HPDE6-E6E7 (cell line): ENCODE data around the gene RFX4.
"Not testable (repeated sequence)": the region's sequence is repeated elsewhere in the genome, so short reads cannot be mapped to it uniquely, and the experiment has no call there.

Source experiments
- DNase-seq: peaks from one replicate; pipeline ENCODE4 v3.0.0; 2011; ENCODE audit warnings: missing footprints; ENCODE audit errors: extremely low spot score

The RFX4 gene

DNA sequence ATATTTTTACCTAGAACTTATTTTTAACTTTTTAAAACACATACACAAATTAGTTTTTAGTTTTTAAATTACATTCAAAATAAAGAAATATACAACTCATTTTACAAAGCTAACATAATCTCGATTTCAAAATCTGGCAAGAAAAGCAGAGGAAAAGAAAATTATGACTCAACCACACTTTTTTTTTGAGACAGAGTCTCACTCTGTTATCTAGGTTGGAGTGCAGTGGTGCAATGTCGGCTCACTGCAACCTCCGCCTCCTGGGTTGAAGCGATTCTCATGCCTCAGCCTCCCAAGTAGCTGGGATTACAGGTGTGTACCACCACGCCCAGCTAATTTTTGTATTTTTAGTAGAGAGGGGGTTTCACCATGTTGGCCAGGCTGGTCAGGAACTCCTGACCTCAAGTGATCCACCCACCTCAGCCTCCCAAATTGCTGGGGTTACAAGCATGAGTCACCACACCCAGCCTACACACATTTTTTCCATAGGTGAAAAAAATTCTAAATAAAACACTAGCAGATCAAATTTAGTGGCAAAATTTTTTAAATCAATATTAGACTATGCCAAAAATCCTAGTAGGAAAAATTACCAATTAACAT, 143.9 kb downstream of the RFX4 start:
- DNase-seq: not testable (repeated sequence)

GRCh38 chr12:106729611-106730010, 146.8 kb downstream of the RFX4 start:
- no peak for DNase-seq

DNA sequence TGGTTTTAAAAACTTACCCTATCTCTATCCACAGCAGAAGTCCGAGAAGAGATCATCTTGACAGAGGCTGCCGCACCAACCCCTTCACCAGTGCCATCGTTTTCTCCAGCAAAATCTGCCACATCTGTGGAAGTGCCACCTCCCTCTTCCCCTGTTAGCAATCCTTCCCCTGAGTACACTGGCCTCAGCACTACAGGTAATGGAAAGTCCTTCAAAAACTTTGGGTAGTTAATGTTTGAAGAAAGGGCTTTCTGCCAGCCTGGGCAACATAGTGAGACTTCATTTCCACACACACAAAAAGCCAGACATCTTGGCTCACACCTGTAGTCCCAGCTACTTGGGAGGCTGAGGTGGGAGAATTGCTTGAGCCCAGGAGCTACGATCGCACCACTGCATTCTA, 150.1 kb downstream of the RFX4 start:
- no peak for DNase-seq

DNA sequence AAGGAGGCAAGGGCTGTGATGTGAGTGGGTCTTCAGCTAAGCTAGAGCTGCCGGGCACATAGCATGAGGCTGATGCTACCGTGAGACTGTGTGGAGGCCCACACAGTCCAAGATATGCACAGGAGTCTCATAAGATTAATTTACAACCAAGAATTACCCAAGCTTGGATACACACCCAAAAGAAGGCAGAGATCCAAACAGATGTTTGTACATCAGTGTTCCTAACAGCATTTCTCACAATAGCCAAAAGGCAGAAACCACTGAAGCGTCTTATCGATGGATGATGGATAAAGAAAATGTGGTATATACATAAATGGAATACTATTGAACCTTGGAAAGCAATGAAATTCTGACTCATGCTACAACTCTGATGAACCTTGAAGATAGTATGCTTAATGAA, 150.9 kb downstream of the RFX4 start:
- no peak for DNase-seq

DNA sequence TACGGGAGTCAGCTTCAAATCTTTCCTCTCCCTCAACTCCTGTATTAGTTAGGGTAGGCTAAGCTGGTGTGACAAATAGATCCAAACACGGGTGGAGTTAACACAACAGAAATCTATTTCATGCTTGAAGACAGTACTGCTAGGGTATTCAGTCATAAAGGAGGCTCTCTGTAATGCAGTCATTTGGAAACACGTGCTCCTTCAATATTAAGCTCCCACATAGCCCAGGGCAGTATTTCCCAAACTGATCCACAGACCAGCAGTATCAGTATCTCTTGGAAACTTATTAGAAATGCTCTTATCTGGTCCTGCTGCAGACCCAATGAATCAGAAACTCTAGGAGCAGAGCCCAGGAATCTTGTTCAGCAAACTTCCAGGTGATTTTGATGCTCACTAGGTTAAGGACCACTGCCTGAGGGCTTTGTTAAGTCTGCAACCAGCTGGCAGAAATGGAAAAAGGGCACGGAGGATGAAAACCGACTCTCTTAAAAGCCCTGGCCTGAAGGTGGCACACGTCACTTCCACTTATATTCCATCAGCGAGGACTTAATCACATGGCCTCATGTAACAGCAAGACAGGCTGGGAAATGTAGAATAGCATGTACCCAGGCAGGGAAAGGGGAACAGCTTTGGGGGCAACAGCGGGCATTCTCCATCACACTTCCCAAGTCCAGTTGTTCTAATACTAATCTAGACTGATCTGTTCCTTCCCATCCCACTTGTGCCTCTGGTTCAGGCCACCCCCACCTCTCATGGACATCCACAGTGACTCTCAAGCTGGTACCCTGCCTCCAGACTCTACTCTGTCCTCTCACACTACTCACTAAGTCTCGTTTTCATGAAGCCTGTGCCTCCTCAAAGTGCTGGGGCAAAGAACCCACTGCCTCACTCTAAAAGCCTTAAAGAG, 153.5 kb downstream of the RFX4 start:
- DNase-seq: no peak

DNA sequence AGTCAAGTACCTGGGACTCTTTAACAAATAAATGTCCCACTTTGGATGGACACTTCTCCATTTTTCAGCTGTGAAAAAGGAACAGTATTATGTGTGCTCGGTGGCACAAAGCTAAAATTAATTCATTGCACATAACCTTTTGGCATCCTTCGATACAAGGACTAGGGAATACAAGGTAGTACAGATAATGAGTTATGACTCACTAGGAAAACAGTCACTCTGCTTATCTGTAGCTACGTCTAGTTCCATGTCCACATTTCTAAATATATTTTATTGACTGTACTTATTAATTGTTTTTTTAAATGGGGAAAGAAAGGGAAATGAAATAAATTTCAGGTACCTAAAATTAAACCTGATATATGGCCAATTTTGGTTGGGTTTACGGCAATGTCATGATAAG, 156.5 kb downstream of the RFX4 start:
- DNase-seq: no peak

DNA sequence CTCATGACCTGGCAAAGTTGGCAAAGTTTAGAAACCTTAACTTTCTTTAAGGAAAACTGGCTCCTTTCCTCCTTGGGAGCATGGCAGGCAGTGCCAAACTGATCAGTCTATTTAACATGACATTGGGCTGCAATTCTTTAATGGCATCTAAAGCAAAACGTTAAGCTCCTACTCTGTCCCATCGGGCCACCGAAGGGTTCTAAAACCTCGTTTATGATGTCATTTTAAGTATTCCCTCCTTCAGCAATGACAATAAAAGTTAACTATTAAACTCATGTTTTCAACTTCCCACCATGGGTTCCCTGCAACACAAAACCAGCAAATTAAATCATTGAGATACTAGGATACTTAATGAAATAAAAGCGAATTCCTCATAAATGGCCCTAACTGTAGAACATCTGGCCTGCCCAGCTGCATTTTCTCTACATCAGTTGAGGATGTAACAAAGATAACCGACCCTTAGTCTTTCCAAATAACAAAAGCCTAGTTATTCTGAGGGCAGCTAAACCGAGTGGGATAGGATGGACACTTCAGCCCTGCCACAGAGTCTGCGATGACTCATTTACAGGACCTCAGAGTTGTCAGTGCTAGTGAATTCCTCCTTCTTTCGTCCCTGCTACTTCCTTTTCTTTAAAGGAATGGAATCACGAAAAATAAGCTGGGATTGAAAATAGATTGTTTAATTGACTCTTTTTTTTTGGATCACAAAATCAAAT, 157.2 kb downstream of the RFX4 start:
- no peak for DNase-seq

DNA sequence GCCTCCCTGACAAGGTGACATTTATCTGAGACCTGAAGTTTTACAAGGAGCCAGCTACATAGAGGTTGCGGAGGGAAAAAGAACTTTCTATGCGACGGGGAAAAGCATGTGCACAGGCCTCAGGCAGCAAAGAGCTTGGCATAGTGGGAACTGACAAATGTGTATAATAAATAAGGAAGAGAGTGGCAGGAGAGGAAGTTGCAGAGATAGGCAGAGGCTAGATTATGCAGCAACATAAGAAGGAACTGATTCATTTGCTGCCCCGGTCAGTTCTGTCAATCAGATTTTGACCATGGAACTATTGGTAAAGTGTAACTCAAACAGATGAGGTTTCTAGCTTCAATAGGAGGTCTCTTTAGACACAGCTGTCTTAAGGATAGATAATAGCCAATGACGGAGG, 158.0 kb downstream of the RFX4 start:
- DNase-seq: no peak

GRCh38 chr12:106741247-106741646, 158.4 kb downstream of the RFX4 start:
- DNase-seq: no peak

DNA sequence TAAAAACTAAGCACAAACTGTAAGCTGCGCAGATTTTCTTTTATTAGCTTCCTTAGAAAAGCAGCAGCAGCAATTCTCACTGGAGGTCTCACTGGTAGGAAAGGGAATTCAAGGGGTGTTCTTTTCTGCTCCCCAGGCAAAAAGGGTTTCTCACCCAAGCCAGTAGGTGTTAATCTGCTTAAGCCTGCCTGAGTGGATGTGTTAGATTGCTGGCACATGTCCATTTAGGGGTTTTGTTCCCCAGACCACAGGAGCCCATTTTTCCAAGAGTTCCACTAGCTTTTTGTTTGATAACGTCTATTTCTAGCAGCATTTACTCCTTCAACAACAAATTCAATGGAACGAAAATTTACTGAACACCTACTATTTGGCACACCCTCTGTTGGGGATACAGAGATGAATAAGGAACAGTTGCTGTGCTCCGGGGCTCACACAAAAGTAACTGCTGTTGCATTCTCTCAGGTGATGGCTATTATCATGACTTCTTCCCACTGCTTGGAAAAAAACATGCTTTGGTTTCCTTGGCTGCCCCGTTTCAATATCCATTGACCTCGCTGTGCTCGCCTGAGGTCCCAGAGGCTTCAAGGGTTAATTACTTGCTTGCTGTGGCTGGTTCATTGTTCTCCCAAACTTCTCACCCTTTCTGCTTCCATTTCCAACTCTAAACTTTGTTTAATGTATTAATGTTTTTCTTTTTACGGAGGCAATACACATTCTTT, 160.6 kb downstream of the RFX4 start:
- no peak for DNase-seq

DNA sequence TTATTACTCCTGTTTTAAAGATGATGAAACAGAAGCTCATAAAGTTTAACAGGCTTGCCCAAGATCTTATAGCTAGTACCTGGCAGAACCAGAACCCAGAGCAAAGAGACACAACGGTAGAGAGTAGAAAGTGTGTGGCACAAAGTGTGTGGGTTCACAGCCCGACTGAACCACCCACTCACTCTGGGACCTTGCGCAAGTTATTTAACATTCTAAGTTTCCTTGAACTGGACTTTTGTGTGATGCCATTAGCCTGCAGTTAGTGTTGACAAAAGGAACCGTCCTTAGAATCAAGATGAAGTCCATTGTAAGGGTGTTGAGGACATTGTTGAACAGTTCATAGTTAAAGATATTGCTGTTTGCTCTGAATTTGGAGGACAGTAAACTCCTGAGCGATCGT, 161.8 kb downstream of the RFX4 start:
- no peak for DNase-seq

- DNase-seq: no peak
These were observed 162.5 kb downstream of the RFX4 start for GRCh38 chr12:106745181-106745745.

DNA sequence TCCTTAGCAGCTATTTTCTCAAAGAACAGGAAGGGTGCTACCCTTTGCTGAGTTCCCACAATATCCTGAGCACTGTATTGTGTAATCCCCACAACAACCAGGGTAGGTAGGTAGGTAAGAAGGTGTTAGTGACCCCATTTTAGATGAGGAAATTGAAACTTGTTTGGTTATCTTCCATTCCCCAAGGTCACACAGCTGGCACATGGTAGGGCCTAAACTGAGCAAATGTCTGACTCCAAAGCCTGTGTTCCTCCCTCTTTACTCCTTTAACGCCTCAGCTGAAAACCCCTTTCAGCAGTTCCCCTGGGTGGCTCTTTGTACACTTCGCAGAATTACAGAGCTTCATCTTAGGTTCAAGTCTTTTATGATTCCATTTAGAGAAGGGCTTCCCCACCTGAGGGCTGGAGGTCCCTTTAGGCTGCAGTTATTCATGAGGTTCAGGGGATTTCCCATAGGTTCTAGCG, 165.2 kb downstream of the RFX4 start:
- no peak for DNase-seq

GRCh38 chr12:106750524-106750923, 167.7 kb downstream of the RFX4 start:
- DNase-seq: no peak

- DNase-seq: no peak
These were observed 170.7 kb downstream of the RFX4 start for GRCh38 chr12:106753526-106753925.

DNA sequence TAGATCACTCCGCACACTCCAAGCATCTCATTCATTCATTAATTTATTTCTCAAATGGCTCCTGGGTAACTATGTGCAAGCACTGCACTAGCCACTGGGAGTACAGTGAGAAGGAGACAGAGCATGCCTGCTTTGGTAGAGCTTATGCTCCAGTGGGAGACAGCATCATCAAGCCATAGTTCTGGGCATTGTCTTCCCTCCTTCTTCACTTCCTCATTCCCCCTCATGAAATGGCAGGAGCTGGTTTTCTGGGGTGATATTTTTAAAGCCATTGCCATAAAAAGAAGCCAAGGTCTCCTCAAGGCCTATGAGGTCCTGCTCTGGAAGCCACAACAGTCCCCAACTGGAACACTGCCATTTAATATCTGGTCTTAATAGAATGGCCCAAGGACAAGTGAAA, 171.5 kb downstream of the RFX4 start:
- no peak for DNase-seq

DNA sequence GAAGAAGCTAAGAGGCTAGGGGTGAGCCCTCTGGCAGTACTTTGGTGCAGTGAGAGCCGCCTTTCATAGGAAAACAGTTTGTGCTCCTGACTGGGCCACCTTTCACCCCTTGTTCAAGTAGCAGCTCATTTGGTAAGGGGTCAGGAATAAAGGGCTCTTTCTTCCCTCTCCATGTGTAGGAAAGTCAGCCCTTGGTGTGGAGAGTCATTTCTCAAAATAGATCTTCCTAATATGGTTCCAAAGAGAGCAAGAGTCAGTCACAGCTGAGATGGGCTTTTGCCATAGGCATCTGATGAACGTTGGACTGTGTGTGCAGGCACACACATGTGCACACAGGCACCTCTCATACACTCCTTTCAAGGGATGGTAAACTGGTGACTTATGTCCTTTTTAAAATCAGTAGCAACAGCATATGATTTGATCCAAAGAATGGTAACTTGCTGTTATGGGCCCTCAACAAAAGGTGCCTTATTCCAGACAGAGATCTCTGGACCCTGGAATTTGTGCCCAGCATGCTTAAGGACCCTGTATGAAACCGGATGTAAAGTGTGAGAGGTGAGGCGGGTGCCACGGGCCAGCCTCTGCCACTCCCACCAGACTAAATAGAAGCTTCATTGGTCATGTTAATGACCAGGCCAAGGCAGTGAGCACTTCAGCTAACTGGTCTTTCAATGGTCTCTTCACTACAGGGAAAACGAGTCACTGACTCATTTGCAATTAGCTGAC, 175.0 kb downstream of the RFX4 start:
- DNase-seq: no peak

- no peak for DNase-seq
These were observed 175.7 kb downstream of the RFX4 start for GRCh38 chr12:106758349-106759110.

DNA sequence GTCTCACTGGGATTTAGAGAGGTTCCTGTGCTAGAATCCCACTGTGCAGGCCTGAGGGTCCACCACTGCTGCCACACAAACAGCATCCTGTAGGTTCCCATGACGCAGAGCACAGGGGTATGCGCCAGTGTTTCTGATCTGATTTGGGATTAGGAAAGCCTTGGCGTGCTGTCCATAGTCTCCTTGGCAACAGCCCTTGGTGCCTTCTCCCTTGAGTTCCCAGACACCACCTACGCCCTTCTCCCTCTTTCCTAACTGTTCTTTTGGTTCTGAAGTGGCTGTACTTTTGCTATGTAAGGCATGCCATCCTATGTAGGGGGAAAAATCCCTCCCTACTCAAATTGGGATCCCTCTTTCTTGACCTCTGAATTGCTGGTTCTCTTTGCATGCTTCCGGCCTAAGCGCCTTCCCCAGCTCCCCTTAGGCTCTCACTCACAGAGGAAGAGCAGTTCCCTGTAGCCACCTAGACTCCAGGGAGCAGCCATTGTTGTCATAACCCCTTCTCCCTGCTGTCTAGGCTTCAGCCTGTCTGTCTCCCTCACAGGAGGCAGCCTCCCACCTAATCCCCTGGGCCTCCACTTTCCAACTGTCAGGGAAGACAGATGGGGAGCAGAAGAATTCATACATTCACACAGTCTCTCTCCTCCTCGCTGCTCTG, 176.9 kb downstream of the RFX4 start:
- DNase-seq: no peak

- DNase-seq: no peak
These were observed 177.4 kb downstream of the RFX4 start for GRCh38 chr12:106760184-106760531.
